SK-N-MC (cell line): ENCODE data around the gene GPC5.

Experiments
- EZH2 ChIP-seq: fragments of 200-600 bp; sonication (generic); IDR thresholded peaks from one replicate; pipeline ENCODE4 v1.6.1; 2017; ENCODE audit warnings: antibody characterized with exemption
- FOXP2 ChIP-seq: optimal IDR thresholded peaks from 2 replicates; pipeline ENCODE3; 2011; ENCODE audit warnings: mild to moderate bottlenecking, moderate library complexity; ENCODE audit not compliant: insufficient read depth; ENCODE audit errors: extremely low read length, control extremely low read depth
- POLR2AphosphoS5 ChIP-seq: IDR thresholded peaks from 2 replicates; pipeline ENCODE4 v1.6.1; 2012; ENCODE audit warnings: mild to moderate bottlenecking, low read depth, low read length, borderline replicate concordance

DNA sequence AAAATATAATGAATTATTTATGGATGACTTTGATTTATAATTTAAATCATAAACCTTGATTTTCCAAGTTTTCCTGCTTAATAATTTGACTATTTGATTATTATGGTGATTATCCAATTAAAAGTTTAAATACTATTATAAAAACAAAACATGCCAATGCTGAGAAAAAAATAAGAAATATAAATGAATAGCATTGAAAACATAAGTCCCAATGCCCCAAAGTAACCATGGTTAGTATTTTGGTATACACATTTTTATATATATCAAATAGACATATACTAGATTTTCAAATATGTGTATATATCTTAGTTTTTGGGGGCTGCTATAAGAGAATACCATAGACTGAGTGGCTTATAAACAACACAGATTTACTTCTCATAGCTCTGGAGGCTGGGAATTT, 108.3 kb downstream of the GPC5 start:
- TF ChIP-seq FOXP2 (no peak), EZH2 (no peak), POLR2AphosphoS5 (no peak)
